Frontal cortex (tissue), 4 donors: ENCODE measurements around the gene GAK. TPM values are rescaled to one million over a fixed set of nuclear protein-coding genes. Genes with fewer than 3 reads are reported as not detected.
"Not testable (repeated sequence)": the region's sequence is repeated elsewhere in the genome, so short reads cannot be mapped to it uniquely, and the experiment has no call there.

ENCODE experiments used
- DNase-seq, 2 donors: peaks; one replicate each; pipeline ENCODE4 v3.0.0; 2012; ENCODE audit warnings: low spot score in 2 of 2
- FAIRE-seq: peaks from 2 replicates; lab custom pipeline; 2012; peaks lifted over from hg19 to GRCh38; lab: Jason Lieb, UNC
- total RNA-seq: library from RNA; depleted of rRNA; stranded (reverse); fragments of >200 nt; gene quantifications from one replicate; pipeline ENCODE4 v1.2.3, GENCODE V29; 2014
- donor health status: control.
- donor health status: control.
- donor health status: control.

Gene GAK
- 38.3 TPM for total RNA-seq

GRCh38 chr4:931960-932712 lies at the start of gene GAK, which contains the start of gene TMEM175:
GAK (minus strand) TSS chr4:932316; CDS start chr4:932187, 129 bp downstream.
TMEM175 (plus strand) TSS chr4:932460; CDS start chr4:947740, 15,280 bp downstream.
- DNase-seq (peak; percentile 99 to 100), FAIRE-seq (no peak)

- DNase-seq (no peak), FAIRE-seq (no peak)
These were observed 47.0 kb upstream of the GAK start for GRCh38 chr4:978957-979701.

- not testable (repeated sequence) for FAIRE-seq, DNase-seq
These were observed 43.9 kb upstream of the GAK start for GRCh38 chr4:976016-976415.

- DNase-seq = no peak
- no peak for FAIRE-seq
These were observed 42.6 kb upstream of the GAK start for GRCh38 chr4:974668-975067.

GRCh38 chr4:973431-974397 lies 41.6 kb upstream of the GAK start, which contains the start of gene DGKQ:
DGKQ (minus strand) TSS chr4:973569; CDS start chr4:973482, 87 bp downstream.
- no peak for FAIRE-seq
- DNase-seq = peak; percentile 100

GRCh38 chr4:972651-973424 lies 40.7 kb upstream of the GAK start:
- FAIRE-seq = no peak
- DNase-seq = peak in 1 of 2 donors; percentile 76

- FAIRE-seq (no peak), DNase-seq (no peak)
These were observed 39.8 kb upstream of the GAK start for GRCh38 chr4:971666-972500.

GRCh38 chr4:970854-971520 lies 38.9 kb upstream of the GAK start:
- FAIRE-seq (no peak), DNase-seq (no peak)

GRCh38 chr4:970046-970745 lies 38.1 kb upstream of the GAK start:
- DNase-seq (no peak), FAIRE-seq (no peak)

- FAIRE-seq = no peak
- no peak for DNase-seq
These were observed 36.7 kb upstream of the GAK start for GRCh38 chr4:968621-969394.

- DNase-seq = no peak
- FAIRE-seq = no peak
These were observed 36.1 kb upstream of the GAK start for GRCh38 chr4:968221-968620.

GRCh38 chr4:967113-968104 lies 35.3 kb upstream of the GAK start:
- no peak for DNase-seq

GRCh38 chr4:966266-967112 lies 34.4 kb upstream of the GAK start:
- FAIRE-seq (no peak), DNase-seq (no peak)

More at GRCh38 chr4:967113-968104, 35.3 kb upstream of the GAK start:
- FAIRE-seq = no peak

GRCh38 chr4:965766-966134 lies 33.6 kb upstream of the GAK start:
- DNase-seq (no peak), FAIRE-seq (no peak)
